HEK293T (cell line): ENCODE results near the gene ING5.

Experiments
- BHLHE40 ChIP-seq: fragments of 450-650 bp; IDR thresholded peaks from 2 replicates; pipeline ENCODE4 v1.6.1; 2016; ENCODE audit warnings: mild to moderate bottlenecking, moderate library complexity, borderline replicate concordance
- FOXM1 ChIP-seq: fragments of 450-650 bp; IDR thresholded peaks from 2 replicates; pipeline ENCODE4 v1.6.1; 2017; ENCODE audit warnings: mild to moderate bottlenecking, borderline replicate concordance
- NFRKB ChIP-seq: fragments of 450-650 bp; IDR thresholded peaks from 2 replicates; pipeline ENCODE4 v1.6.1; 2016; ENCODE audit warnings: mild to moderate bottlenecking, moderate library complexity
- TF ChIP-seq, protein P1 (sequence below): fragments of 450-650 bp; IDR thresholded peaks from 2 replicates; pipeline ENCODE4 v1.6.1; 2016

DNA sequence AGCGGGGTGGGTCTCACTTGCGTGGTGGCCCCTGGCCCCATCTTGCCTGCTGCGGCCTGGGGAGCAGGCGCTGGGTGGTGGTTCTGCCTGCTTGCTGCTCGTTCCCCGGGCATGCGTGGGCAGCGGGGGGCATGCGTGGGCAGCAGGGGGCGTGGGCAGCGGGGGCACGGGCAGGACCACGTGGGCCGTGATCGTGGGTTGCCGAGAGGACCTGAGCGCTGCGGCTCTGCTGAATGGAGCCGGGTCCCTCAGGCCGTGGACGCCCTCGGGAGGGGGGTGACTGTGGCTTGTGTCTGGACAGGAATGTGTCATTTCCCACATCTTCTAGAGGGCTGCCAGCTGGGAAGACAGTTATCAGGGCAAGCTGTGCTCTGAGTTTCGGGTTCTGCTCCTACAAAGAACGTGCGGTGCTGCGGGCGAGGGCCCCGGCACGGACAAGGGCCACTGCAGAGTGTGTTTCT is 66.4 kb downstream of the ING5 start:
- TF ChIP-seq FOXM1 (no peak), NFRKB (no peak), BHLHE40 (no peak)
- TF ChIP-seq, protein P1, sequence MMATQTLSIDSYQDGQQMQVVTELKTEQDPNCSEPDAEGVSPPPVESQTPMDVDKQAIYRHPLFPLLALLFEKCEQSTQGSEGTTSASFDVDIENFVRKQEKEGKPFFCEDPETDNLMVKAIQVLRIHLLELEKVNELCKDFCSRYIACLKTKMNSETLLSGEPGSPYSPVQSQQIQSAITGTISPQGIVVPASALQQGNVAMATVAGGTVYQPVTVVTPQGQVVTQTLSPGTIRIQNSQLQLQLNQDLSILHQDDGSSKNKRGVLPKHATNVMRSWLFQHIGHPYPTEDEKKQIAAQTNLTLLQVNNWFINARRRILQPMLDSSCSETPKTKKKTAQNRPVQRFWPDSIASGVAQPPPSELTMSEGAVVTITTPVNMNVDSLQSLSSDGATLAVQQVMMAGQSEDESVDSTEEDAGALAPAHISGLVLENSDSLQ = no peak
